MM.1S (cell line): ENCODE results near the gene CA10.

Experiments used
- EZH2 ChIP-seq: fragments of 300-600 bp; sonication (generic); optimal IDR thresholded peaks from 2 replicates; pipeline ENCODE3; 2017; ENCODE audit warnings: low read depth, mild to moderate bottlenecking, antibody characterized with exemption, low read length, mixed read lengths
- EZH2phosphoT487 ChIP-seq: fragments of 300-600 bp; sonication (generic); IDR thresholded peaks from 2 replicates; pipeline ENCODE4 v1.6.1; 2018; ENCODE audit warnings: antibody characterized with exemption, low read length
- TF ChIP-seq, protein P1 (sequence below): fragments of 300-600 bp; sonication (generic); IDR thresholded peaks from 2 replicates; pipeline ENCODE4 v1.5.1; 2016; ENCODE audit warnings: antibody characterized with exemption, low read length, mixed read lengths

- TF ChIP-seq EZH2phosphoT487 (no peak), EZH2 (no peak)
- TF ChIP-seq, protein P1, sequence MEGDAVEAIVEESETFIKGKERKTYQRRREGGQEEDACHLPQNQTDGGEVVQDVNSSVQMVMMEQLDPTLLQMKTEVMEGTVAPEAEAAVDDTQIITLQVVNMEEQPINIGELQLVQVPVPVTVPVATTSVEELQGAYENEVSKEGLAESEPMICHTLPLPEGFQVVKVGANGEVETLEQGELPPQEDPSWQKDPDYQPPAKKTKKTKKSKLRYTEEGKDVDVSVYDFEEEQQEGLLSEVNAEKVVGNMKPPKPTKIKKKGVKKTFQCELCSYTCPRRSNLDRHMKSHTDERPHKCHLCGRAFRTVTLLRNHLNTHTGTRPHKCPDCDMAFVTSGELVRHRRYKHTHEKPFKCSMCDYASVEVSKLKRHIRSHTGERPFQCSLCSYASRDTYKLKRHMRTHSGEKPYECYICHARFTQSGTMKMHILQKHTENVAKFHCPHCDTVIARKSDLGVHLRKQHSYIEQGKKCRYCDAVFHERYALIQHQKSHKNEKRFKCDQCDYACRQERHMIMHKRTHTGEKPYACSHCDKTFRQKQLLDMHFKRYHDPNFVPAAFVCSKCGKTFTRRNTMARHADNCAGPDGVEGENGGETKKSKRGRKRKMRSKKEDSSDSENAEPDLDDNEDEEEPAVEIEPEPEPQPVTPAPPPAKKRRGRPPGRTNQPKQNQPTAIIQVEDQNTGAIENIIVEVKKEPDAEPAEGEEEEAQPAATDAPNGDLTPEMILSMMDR = no peak
Observed at GRCh38 chr17:51711581-51711980, 446.9 kb downstream of the CA10 start.
